Measurements from ENCODE around the gene DENND2D. TPM values are rescaled to one million over a fixed set of nuclear protein-coding genes. Genes with fewer than 3 reads are reported as not detected.
A peak's percentile ranks its signal among the peaks of the same experiment; 100 is the strongest.

DENND2D gene
- total RNA-seq, 1 experiment from 2014 or later, result 0.11 TPM

DNA sequence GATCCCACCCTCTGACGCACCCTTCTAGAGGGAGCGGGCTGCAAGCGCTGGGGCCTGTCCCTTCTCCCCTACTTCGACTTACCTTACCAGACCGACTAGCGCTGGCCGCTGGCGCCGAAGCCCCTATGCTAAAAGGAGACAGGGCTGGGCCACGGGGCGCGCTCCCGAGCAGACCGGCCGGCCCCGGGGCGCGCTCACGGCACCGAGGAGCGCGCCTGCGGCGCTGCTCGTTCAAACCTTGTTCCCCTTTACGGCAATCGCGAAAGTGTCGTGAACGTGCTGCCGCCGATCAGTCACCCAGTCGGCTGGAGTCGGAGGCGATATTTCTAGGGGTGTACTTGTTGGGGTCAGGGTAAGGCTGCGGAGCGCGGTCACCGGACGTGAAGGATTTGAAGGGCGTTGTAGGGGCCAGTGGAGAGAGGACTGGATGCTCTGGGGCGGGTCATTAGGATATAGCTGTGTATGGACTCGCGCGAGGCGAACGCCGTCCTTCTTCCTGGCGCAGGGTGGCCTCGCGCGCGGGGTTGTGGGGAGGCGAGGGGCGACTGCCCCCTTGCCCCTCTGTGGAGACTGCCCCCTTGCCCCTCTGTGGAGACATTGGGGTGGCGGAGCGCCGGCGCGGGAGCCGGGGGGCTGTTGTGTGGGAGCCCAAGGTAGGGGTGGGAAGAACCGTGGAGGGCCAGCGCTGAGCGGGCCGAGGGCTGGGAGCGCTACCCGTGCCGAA is 60.3 kb downstream of the DENND2D start, which contains the start of the genes CEPT1 and DRAM2:
Gene CEPT1, plus strand, starts transcription at position 268 of the 724 bp plus-strand sequence. CDS start 7,492 bp downstream, outside the sequence.
Gene DRAM2, minus strand, starts transcription at position 138 of the 724 bp plus-strand sequence. CDS start 8,539 bp downstream, outside the sequence.
- H2BK120ac ChIP-seq (ENCODE audit: low read depth, low read length, poor library complexity, severe bottlenecking), result peak within 1 kb of the TSS; percentile 31
- no peaks in the 10 kb centered on the region for H3K4me1 ChIP-seq (ENCODE audit: insufficient read depth, low read length)
- Mint-ChIP-seq H3K4me3 (peak within 1 kb of the TSS; percentile 98), H3K9me3 (no peaks in the 10 kb centered on the region; a peak in 1 of 5 replicates), H3K27ac (peak within 1 kb of the TSS; percentile 98 to 100 (median 99)), H3K36me3 (ENCODE audit: insufficient read depth in 1 of 3, low read depth in 3 of 3) (peaks cover 6 to 15% (median 11%) of the 10 kb centered on the region in 3 experiments; a peak in 6 of 7 replicates), H3K4me1 (peaks cover 29 to 33% of the 10 kb centered on the region in 2 experiments), H3K27me3 (ENCODE audit: low read depth) (peaks cover 1% of the 10 kb centered on the region; the same call in 1 of the 2 replicates)
- no peak within 1 kb of the TSS for H4K91ac ChIP-seq (ENCODE audit: insufficient read length, low read depth, low read length)
- peak within 1 kb of the TSS; percentile 11 for H2BK5ac ChIP-seq (ENCODE audit: insufficient read length, low read length)
- H4K5ac ChIP-seq (ENCODE audit: insufficient read length, low read depth, low read length), result no peak within 1 kb of the TSS
- TF ChIP-seq, protein P1, sequence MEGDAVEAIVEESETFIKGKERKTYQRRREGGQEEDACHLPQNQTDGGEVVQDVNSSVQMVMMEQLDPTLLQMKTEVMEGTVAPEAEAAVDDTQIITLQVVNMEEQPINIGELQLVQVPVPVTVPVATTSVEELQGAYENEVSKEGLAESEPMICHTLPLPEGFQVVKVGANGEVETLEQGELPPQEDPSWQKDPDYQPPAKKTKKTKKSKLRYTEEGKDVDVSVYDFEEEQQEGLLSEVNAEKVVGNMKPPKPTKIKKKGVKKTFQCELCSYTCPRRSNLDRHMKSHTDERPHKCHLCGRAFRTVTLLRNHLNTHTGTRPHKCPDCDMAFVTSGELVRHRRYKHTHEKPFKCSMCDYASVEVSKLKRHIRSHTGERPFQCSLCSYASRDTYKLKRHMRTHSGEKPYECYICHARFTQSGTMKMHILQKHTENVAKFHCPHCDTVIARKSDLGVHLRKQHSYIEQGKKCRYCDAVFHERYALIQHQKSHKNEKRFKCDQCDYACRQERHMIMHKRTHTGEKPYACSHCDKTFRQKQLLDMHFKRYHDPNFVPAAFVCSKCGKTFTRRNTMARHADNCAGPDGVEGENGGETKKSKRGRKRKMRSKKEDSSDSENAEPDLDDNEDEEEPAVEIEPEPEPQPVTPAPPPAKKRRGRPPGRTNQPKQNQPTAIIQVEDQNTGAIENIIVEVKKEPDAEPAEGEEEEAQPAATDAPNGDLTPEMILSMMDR (conservative IDR thresholded peaks at IDR 0.05), result no peak
- H3K23me2 ChIP-seq (ENCODE audit: insufficient read length, low read depth, low read length, poor library complexity, severe bottlenecking), result peaks cover 5% of the 10 kb centered on the region
- H3K23ac ChIP-seq (ENCODE audit: insufficient read length, low read depth, low read length), result no peak within 1 kb of the TSS
- H2BK15ac ChIP-seq (ENCODE audit: low read depth, low read length), result no peak within 1 kb of the TSS
- H3K79me2 ChIP-seq (ENCODE audit: insufficient read depth, low read length), result peaks cover 15% of the 10 kb centered on the region; the same call in 1 of the 2 replicates
- H2AFZ ChIP-seq (ENCODE audit: low read length), result peak within 1 kb of the TSS; percentile 94
- no peak within 1 kb of the TSS for H2AK5ac ChIP-seq (ENCODE audit: insufficient read length, low read length)
- no CpG with 5 or more reads among the region's 68 CpGs for WGBS (ENCODE audit: extremely low coverage, insufficient read length, low lambda C conversion rate)
- no peak within 1 kb of the TSS for H2BK20ac ChIP-seq (ENCODE audit: low read depth, low read length, poor library complexity, severe bottlenecking)
- no peak within 1 kb of the TSS for H4K8ac ChIP-seq (replicated peaks; ENCODE audit: insufficient read length, low read depth, low read length)
- no peak within 1 kb of the TSS for H3K4ac ChIP-seq (ENCODE audit: low read depth, low read length)
- H3K4me2 ChIP-seq (ENCODE audit: insufficient read depth, insufficient read length, low read length), result peak within 1 kb of the TSS; percentile 84
- no peak within 1 kb of the TSS for H3K56ac ChIP-seq (ENCODE audit: insufficient read length, low read depth, low read length)
- H3K27ac ChIP-seq (ENCODE audit: insufficient read length, low read depth, low read length), result peak within 1 kb of the TSS; percentile 93
- peak; percentile 97 for DNase-seq
- H3K27me3 ChIP-seq (ENCODE audit: insufficient read depth, low read length), result no peaks in the 10 kb centered on the region
- peak within 1 kb of the TSS; percentile 85 for H3K18ac ChIP-seq (ENCODE audit: insufficient read length, low read depth, low read length)
- H4K20me1 ChIP-seq (ENCODE audit: control insufficient read depth, insufficient read depth, insufficient read length), result no peaks in the 10 kb centered on the region
- no peaks in the 10 kb centered on the region for H3K9me3 ChIP-seq (ENCODE audit: control insufficient read depth, low read depth, low read length)
- H3K79me1 ChIP-seq (ENCODE audit: insufficient read depth, low read depth, low read length, poor library complexity, severe bottlenecking), result no peaks in the 10 kb centered on the region
- peak within 1 kb of the TSS; percentile 96; the same call in 1 of the 2 replicates for H3K14ac ChIP-seq (ENCODE audit: insufficient read depth, low read length)
- H2BK12ac ChIP-seq (ENCODE audit: insufficient read length, low read depth, low read length), result no peak within 1 kb of the TSS
- H3K9ac ChIP-seq (ENCODE audit: extremely low read depth, insufficient read length, low read length), result peak within 1 kb of the TSS; percentile 79
- no peak within 1 kb of the TSS for H3T11ph ChIP-seq (ENCODE audit: low read length)

All from H9 (cell line).